Endothelial cell of umbilical vein (primary cell): ENCODE data around the gene SKOR1. TPM values are rescaled to one million over a fixed set of nuclear protein-coding genes. Genes with fewer than 3 reads are reported as not detected.

Experiments
- BruUV-seq: library from RNA; stranded (reverse); fragments of 400-500 nt; replicated peaks from 2 replicates; lab custom pipeline; 2021; lab: Mats Ljungman, UMichigan
- CTCF ChIA-PET: fragments of 300-600, 350-600 bp; sonication (Branson Sonifier 250); formaldehyde crosslinking; loops from one replicate; lab custom pipeline; 2021; ENCODE audit warnings: antibody characterized with exemption, inconsistent platforms; lab: Charles Lee
- POLR2A ChIA-PET: fragments of 300-600, 350-600 bp; sonication (Branson Sonifier 250); formaldehyde crosslinking; loops from one replicate; lab custom pipeline; 2021; ENCODE audit warnings: antibody characterized with exemption, inconsistent platforms; lab: Charles Lee
- DNase-seq: peaks from one replicate; pipeline ENCODE4 v3.0.0-alpha.2; 2011; ENCODE audit warnings: low read depth, low spot score
- FAIRE-seq: peaks from 2 replicates; lab custom pipeline; 2011; peaks lifted over from hg19 to GRCh38; lab: Jason Lieb, UNC
- H2AFZ ChIP-seq: 2 replicates; pipeline ENCODE4 v1.6.0; 2012; ENCODE audit warnings: low read depth, low read length, control low read depth, inconsistent platforms
- H3K27ac ChIP-seq: 2 replicates; pipeline ENCODE4 v1.5.1; 2011; ENCODE audit warnings: low read depth, mild to moderate bottlenecking, control low read depth, low read length, moderate library complexity; ENCODE audit not compliant: insufficient read depth
- H3K27me3 ChIP-seq, 2 experiments: 2 replicates each; pipeline versions ENCODE4 v1.6.0 to v1.6.1; 2011; ENCODE audit warnings: low read length in 2 of 2, mixed read lengths in 1 of 2; ENCODE audit not compliant: control insufficient read depth in 2 of 2, insufficient read depth in 2 of 2
- H3K36me3 ChIP-seq, 2 experiments: 2 replicates in 1 of 2; 3 replicates in 1 of 2; pipeline ENCODE4 v1.5.1; 2011; ENCODE audit warnings: low read length in 2 of 2, mild to moderate bottlenecking in 1 of 2, moderate library complexity in 1 of 2; ENCODE audit not compliant: control insufficient read depth in 2 of 2, insufficient read depth in 2 of 2; ENCODE audit errors: extremely low read depth in 1 of 2
- H3K4me1 ChIP-seq: 3 replicates; pipeline ENCODE4 v1.5.1; 2011; ENCODE audit warnings: mild to moderate bottlenecking, low read length; ENCODE audit not compliant: control insufficient read depth, insufficient read depth; ENCODE audit errors: extremely low read depth
- H3K4me2 ChIP-seq: 2 replicates; pipeline ENCODE4 v1.6.1; 2011; ENCODE audit warnings: low read length, control low read depth, mixed read lengths; ENCODE audit not compliant: insufficient read depth
- H3K4me3 ChIP-seq, 3 experiments: fragments of 200-600 bp in 1 of 3; sonication (generic), shearing (Covaris generic) in 1 of 3; replicated peaks in 1 of 3; 2 replicates each; pipeline ENCODE4 v1.5.1; 2011 to 2016; ENCODE audit warnings: control low read depth in 3 of 3, low read length in 3 of 3, mild to moderate bottlenecking in 2 of 3, inconsistent platforms in 1 of 3, low read depth in 1 of 3, moderate library complexity in 1 of 3; ENCODE audit not compliant: insufficient read depth in 1 of 3
- H3K79me2 ChIP-seq: 2 replicates; pipeline ENCODE4 v1.6.0; 2012; ENCODE audit warnings: low read length, inconsistent platforms; ENCODE audit not compliant: control insufficient read depth, insufficient read depth
- H3K9ac ChIP-seq: replicated peaks from 2 replicates; pipeline ENCODE3; 2011; ENCODE audit warnings: low read length, control low read depth; ENCODE audit not compliant: insufficient read depth; ENCODE audit errors: extremely low read depth
- H3K9me1 ChIP-seq: replicated peaks from 3 replicates; pipeline ENCODE4 v1.6.0; 2011; ENCODE audit warnings: mild to moderate bottlenecking, low read length; ENCODE audit not compliant: control insufficient read depth, insufficient read depth; ENCODE audit errors: extremely low read depth
- H3K9me3 ChIP-seq: replicated peaks from 2 replicates; pipeline ENCODE4 v1.5.1; 2012; ENCODE audit warnings: low read length, inconsistent platforms; ENCODE audit not compliant: control insufficient read depth, insufficient read depth
- H4K20me1 ChIP-seq: replicated peaks from 2 replicates; pipeline ENCODE3; 2011; ENCODE audit warnings: mild to moderate bottlenecking, low read length; ENCODE audit not compliant: control insufficient read depth, insufficient read depth; ENCODE audit errors: extremely low read depth
- EZH2 ChIP-seq: IDR thresholded peaks from 2 replicates; pipeline ENCODE4 v1.6.1; 2012; ENCODE audit warnings: borderline replicate concordance, low read depth, mild to moderate bottlenecking, moderate library complexity, low read length, inconsistent platforms; ENCODE audit not compliant: severe bottlenecking
- JUN ChIP-seq: IDR thresholded peaks from 2 replicates; pipeline ENCODE4 v1.6.1; 2011; ENCODE audit warnings: borderline replicate concordance, low read depth; ENCODE audit not compliant: insufficient read length, insufficient read depth
- MYC ChIP-seq: IDR thresholded peaks from one replicate; pipeline ENCODE4 v1.6.1; 2011; ENCODE audit warnings: mild to moderate bottlenecking, low read depth, low read length
- POLR2AphosphoS5 ChIP-seq: IDR thresholded peaks from 2 replicates; pipeline ENCODE4 v1.6.1; 2012; ENCODE audit warnings: low read depth, mild to moderate bottlenecking, control low read depth, low read length, moderate library complexity; ENCODE audit not compliant: insufficient read depth
- dilution Hi-C: fragments of 300-500 bp; cut with MboI; formaldehyde crosslinking; loops from one replicate; pipeline ENCODE4 v1.15.0; 2019; ENCODE audit warnings: low sequenced_read_pairs; ENCODE audit not compliant: extremely low pct_ligation_motif_present
- intact Hi-C: fragments of 100-400 bp; cut with micrococcal nuclease; formaldehyde crosslinking; loops from one replicate; pipeline ENCODE4 v1.10.0; 2022
- polyA plus RNA-seq, 4 experiments: library from polyadenylated mRNA; depleted of rRNA in 3 of 4; stranded (reverse) in 3 of 4; unstranded in 1 of 4; fragments of >200 nt; gene quantifications; 2 replicates each; pipeline versions ENCODE4 v1.2.1 to v1.2.3, GENCODE V29; 2011 to 2012; ENCODE audit warnings: missing spikeins in 1 of 4
- total RNA-seq: library from RNA; stranded (reverse); gene quantifications from 2 replicates; pipeline ENCODE4 v1.2.3, GENCODE V29; 2021
- TF ChIP-seq, protein P1 (sequence below): IDR thresholded peaks from 2 replicates; pipeline ENCODE4 v1.6.1; 2011; ENCODE audit not compliant: insufficient read depth, insufficient read length

Gene SKOR1
- total and polyA plus RNA-seq, 2 donors (not counting 3 experiments of a cell fraction or from before 2014, with no cell fraction given) = 0.06 to 0.15 TPM

GRCh38 chr15:67862750-67863441, 37.6 kb downstream of the SKOR1 start:
- H3K9ac ChIP-seq = no peak overlapping the region
- H3K79me2 ChIP-seq = no peaks in the 10 kb centered on the region
- H3K36me3 ChIP-seq = no peaks in the 10 kb centered on the region
- FAIRE-seq = no peak
- BruUV-seq = no TSS peak
- H4K20me1 ChIP-seq = no peaks in the 10 kb centered on the region
- H3K27me3 ChIP-seq = peaks cover 9 to 11% of the 10 kb centered on the region in 2 experiments
- no peaks in the 10 kb centered on the region for H3K9me1 ChIP-seq
- CTCF ChIA-PET = interaction anchor here (0.6 to 4.9 kb wide), 17 partner anchors 9 to 1062 kb away, joined by 3 to 139 read pairs (median 4); partner anchors contain the start of gene PIAS1
- TF ChIP-seq, protein P1, sequence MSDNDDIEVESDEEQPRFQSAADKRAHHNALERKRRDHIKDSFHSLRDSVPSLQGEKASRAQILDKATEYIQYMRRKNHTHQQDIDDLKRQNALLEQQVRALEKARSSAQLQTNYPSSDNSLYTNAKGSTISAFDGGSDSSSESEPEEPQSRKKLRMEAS = no peak
- no peak for TF ChIP-seq POLR2AphosphoS5
- no peak for TF ChIP-seq MYC
- no peak for TF ChIP-seq JUN
- no peak for TF ChIP-seq EZH2
- H3K4me1 ChIP-seq = no peaks in the 10 kb centered on the region
- no peak for DNase-seq
- POLR2A ChIA-PET = no interaction called here
- peak overlapping the region; percentile 53 for H3K4me2 ChIP-seq
- intact Hi-C loops = loop anchor here (1.0 to 5.0 kb wide), 4 partner anchors 189 to 364 kb away; partner anchors contain the start of genes CLN6 and PIAS1
- H3K4me3 ChIP-seq = no peak overlapping the region
- H3K27ac ChIP-seq = no peak overlapping the region
- H3K9me3 ChIP-seq = no peaks in the 10 kb centered on the region
- peak overlapping the region; percentile 86 for H2AFZ ChIP-seq
- dilution Hi-C loops = no loop called here
